ENCODE measurements around the gene ANKDD1B.

The ANKDD1B gene

DNA sequence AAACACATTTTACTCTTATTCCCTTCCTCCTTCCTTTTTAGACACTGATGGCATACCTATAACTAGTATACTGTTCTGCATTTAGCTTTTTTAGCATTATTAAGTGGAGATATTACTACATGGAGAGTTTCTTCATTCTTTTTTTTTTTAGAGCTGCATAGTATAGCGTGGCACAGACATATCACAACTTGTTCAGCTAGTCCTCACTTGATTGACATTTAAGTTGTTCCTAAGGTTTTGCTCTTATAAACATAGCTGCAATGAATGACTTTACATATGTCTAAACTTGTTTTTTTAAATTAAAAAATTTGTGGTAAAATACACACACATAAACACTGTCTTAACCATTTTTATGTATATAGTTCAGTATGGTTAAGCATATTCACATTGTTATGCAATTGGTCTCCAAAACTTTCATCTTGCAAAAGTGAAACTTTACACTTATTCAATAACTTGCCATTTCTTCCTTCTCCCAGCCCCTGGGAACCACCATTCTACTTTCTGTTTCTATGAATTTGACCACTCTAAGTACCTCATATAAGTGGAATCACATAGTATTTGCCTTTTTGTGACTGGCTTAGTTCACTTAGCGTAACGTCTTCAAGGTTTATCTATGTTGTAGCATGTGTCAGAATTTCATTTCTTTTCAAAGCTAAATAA lies 48.7 kb downstream of the ANKDD1B start:
- DNase-seq (ENCODE audit: low read depth in 1 of 2, low spot score in 1 of 2), result no peak

DNA sequence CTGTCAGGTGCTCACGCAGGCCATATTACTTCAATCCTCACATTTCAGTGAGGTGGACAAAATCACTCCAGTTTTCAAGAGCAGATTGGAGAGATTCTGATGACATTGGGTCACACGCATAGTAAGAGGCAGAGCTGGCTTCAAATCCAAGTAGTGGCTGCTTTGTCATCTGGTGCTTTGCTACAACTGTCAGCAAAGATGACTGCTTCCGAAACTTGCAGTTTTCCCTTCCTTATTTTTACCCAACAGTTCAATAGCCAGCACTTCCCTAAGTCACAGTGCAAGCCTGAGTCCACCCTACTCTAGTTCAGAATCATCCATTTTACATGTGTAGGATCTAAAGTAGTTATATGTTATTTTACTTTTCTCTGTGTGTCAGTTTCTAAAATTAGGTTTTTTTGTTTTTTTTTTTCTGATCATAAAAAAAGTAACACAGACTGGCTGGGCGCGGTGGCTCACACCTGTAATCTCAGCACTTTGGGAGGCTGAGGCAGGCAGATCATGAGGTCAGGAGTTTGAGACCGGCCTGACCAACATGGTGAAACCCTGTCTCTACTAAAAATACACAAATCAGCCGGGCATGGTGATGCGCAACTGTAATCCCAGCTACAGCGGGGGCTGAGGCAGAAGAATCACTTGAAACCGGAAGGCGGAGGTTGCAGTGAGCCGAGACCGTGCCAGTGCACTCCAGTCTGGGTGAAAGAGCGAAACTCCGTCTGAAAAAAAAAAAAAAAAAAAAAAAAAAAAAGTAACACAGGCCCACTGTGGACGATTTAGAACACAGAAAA lies 49.6 kb downstream of the ANKDD1B start:
- DNase-seq (ENCODE audit: low read depth in 1 of 2, low spot score in 1 of 2), result no peak

- DNase-seq (ENCODE audit: low read depth in 1 of 2, low spot score in 1 of 2), result no peak
Observed at GRCh38 chr5:75662061-75662460, 50.8 kb downstream of the ANKDD1B start.

DNA sequence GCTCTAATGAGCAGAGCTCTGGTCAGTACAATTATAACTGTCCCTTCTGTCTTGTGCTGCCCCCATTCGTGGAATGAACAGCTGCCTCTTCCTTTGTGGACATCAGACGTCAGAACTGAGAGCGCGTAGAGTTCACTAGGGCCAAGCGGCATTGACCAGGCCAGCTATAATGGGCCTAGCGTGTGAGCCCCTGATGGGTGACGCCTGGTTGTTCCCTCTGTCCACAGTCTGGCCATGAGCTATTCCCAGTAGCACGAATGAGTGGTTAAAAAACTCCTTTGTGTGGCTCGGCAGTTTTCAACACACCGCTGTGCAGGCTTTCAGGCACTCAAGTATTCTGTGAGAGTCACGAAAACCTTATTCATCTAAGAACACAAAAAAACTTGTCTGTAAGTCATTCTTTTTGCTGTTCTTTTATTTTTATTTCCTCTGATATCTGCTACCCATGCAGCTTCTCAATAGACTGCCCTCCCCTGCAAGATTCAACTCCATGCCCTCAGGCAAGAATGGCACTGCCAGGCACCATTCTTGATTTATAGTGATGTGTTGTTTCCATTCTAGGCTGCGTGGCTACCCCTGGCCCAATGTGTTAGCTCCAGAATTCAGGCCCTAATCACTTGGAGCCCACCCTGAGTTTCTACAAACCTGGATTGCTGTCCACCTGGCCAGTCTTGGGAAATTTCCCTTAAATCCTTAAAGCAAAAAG lies 52.5 kb downstream of the ANKDD1B start:
- DNase-seq (ENCODE audit: low read depth in 1 of 2, low spot score in 1 of 2), result no peak

DNA sequence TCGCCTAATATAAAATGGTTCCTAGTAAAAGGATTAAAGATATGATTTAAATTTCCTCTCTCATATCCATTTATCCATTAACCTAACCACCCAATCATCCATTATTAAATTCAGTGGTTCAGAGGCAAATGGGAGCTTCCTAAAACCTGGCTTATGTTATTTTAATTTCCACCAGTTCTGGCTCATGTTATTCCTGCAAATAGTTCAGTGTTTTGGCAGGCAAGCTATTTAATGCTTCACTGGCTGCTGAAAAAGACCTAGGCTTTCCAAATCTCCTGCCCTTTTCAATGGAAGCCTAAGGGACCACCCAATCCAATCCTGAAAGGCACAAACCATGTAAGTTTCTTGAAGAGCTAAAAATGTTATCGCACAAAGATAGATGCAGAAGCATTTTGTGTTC lies 53.7 kb downstream of the ANKDD1B start:
- DNase-seq (ENCODE audit: low read depth in 1 of 2, low spot score in 1 of 2), result no peak

GRCh38 chr5:75666801-75667200 lies 55.5 kb downstream of the ANKDD1B start:
- no peak for DNase-seq (ENCODE audit: low read depth in 1 of 2, low spot score in 1 of 2)

- DNase-seq (ENCODE audit: low read depth in 1 of 2, low spot score in 1 of 2), result no peak
Observed at GRCh38 chr5:75667586-75667985, 56.3 kb downstream of the ANKDD1B start.

GRCh38 chr5:75668445-75668844 lies 57.2 kb downstream of the ANKDD1B start:
- no peak for DNase-seq (ENCODE audit: low read depth in 1 of 2, low spot score in 1 of 2)

DNA sequence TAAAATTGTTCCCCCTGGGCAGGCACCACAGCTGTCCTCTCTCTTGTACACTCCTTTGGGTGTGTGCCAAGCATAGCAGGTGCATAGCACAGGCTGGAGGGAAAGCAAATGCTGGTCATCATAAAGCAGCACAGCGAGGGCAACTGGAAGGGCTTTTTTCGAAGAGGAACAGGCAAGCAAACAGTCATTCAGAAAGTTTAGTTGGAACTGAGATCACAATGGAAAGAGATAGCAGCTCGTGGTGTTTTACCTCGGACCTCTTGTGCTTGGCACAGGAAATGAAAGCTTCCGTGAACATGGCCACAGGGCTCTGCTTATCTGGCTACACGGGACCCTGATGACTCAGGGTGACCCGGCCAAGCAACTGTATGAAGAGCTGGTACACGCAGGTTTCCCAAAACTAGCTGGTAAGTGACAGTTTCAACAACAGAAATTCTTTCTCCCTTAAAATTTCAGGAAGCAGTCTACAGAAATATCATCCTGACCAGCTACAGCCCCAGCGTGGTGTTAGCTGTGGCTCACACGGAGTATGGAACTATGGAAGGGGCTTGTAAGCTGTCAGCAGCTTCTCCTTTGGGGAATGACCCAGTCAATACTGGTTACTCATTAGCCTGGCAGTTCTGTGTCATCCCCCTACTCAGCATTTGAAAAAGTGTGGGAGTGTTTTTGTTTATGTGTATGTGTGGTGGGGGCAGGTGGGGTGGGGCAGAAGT lies 57.9 kb downstream of the ANKDD1B start:
- DNase-seq (ENCODE audit: low read depth in 1 of 2, low spot score in 1 of 2), result peak in 1 of 2 donors; percentile 6

- no peak for DNase-seq (ENCODE audit: low read depth in 1 of 2, low spot score in 1 of 2)
Observed at GRCh38 chr5:75670577-75670976, 59.3 kb downstream of the ANKDD1B start.

- DNase-seq (ENCODE audit: low read depth in 1 of 2, low spot score in 1 of 2), result no peak
Observed at GRCh38 chr5:75671506-75671905, 60.3 kb downstream of the ANKDD1B start.

GRCh38 chr5:75672616-75673015 lies 61.4 kb downstream of the ANKDD1B start:
- no peak for DNase-seq (ENCODE audit: low read depth in 1 of 2, low spot score in 1 of 2)

GRCh38 chr5:75675783-75676182 lies 64.5 kb downstream of the ANKDD1B start:
- no peak for DNase-seq (ENCODE audit: low read depth in 1 of 2, low spot score in 1 of 2)

GRCh38 chr5:75677607-75678006 lies 66.4 kb downstream of the ANKDD1B start:
- DNase-seq (ENCODE audit: low read depth in 1 of 2, low spot score in 1 of 2), result no peak

DNA sequence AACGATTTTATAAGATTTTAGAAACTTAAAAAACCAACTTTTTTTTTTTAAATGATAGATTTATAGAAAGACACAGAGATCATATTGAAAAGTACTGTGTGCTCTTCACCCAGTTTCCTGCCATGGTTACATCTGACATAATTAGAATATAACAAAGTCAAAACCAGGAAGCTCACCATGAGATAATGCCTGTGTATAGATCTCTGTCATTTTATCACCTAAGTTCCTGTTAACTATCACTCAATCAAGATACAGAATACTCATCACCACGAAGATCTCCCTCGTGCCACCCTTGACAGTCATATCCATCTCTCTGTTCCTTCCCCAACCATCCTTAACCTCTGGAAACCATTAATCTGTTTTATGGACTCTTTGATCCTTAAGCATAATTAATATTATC lies 66.9 kb downstream of the ANKDD1B start:
- DNase-seq (ENCODE audit: low read depth in 1 of 2, low spot score in 1 of 2), result no peak

DNA sequence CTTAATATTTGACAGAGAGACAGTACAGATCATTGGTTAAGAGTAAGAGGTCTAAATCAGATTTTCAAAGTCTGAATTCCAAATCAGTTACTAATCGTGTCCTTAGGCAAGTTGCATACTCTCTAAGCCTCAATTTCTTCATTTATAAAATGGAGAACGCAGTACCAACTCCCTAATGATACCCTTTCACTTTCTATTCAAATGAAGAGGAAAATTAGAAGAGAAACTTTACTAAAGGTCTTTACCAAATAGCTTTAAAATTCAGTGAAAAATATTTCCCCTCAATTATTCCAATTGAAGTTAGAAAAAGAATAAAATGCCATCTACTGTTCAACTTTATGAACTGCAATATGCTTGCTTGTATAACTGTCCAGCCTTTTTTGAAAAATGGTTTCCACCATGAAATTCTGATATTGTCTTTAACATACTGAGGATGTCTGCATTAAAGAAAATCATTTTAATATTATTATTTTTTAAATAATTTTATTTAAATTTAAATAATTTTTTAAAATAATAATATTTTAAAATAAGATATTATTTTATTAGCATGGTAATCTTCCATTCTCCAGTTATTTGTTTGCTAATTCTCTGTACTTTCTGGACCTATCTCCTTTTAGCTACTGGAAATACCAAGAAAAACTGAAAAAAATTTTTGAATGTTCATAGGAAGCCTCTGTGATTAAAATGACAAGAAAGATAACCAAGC lies 70.0 kb downstream of the ANKDD1B start:
- DNase-seq (ENCODE audit: low read depth in 1 of 2, low spot score in 1 of 2), result no peak

- no peak for DNase-seq (ENCODE audit: low read depth in 1 of 2, low spot score in 1 of 2)
Observed at GRCh38 chr5:75685141-75685540, 73.9 kb downstream of the ANKDD1B start.

DNA sequence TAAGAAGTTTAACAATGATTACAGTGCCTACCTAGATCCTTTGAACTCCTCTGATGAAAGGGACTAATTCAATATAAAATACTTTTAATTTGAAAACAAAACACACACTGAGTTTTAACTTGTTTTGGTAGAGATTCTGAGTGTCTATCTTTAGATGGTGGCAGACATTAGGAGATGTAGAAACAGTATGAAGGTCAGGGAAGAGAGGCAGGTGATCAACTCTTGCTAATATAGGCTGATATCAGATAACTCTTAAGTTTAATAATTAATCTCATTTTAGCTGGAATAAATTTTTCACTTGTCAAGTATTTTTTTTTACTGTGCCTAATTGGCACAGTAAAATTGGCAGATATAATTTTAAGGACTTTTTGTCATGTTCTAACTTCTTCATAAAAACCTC lies 75.2 kb downstream of the ANKDD1B start:
- no peak for DNase-seq (ENCODE audit: low read depth in 1 of 2, low spot score in 1 of 2)

DNA sequence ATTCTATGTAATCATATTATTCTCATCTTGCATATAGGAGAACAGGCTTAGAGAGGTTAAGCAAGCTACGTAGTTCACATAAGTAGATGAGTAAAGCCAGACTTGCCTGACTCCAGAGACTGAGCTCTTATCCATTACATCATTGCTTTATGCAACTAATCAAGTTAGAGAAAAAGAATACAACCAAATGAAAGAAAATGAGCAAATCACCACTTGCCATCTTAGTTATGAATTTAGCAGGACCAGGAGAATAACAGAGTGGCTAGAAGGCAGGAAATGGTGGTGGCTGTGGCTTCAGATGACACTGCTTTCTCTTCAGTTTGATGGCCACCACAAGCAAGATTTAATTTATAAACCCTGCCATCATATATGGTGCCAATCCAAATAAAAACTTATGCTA lies 79.4 kb downstream of the ANKDD1B start:
- DNase-seq (ENCODE audit: low read depth in 1 of 2, low spot score in 1 of 2), result no peak

DNA sequence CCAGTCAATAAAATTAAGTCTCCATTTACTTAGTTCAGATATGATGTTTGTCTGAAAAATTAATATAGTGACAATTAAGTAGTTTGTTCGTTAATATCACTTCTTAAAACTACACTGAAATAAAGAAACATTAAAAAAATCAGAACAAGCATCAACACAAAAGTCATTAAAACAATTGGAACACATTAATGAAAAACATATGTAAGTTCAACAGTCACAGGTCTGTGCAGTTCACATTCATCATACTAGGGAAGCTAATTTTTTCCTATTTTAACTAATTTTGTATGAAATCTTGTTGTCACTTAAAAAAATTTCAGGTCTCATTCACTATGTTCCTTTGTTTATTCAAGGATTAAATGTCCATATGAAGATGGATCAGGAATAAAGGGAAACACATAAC lies 83.5 kb downstream of the ANKDD1B start:
- no peak for DNase-seq (ENCODE audit: low read depth in 1 of 2, low spot score in 1 of 2)

Data from activated T-helper 1 cell treated with anti-CD3 and anti-CD28 coated beads, Interleukin-2, amount 50 U/mL, for 16 hours (primary cell).